Measurements from ENCODE around the gene KCNJ6. TPM values are rescaled to one million over a fixed set of nuclear protein-coding genes. Genes with fewer than 3 reads are reported as not detected.

The KCNJ6 gene
- total RNA-seq, 1 experiment from 2014 or later, result 1.2 TPM

- Histone ChIP-seq H3K27me3 (ENCODE audit: insufficient read depth, low read length) (no peaks in the 10 kb centered on the region), H3K9me3 (ENCODE audit: control insufficient read depth, low read depth, low read length) (no peaks in the 10 kb centered on the region), H3K27ac (ENCODE audit: insufficient read length, low read depth, low read length) (no peak overlapping the region), H2BK20ac (ENCODE audit: low read depth, low read length, poor library complexity, severe bottlenecking) (no peak overlapping the region), H2BK12ac (ENCODE audit: insufficient read length, low read depth, low read length) (no peak overlapping the region), H4K91ac (ENCODE audit: insufficient read length, low read depth, low read length) (no peak overlapping the region), H3T11ph (ENCODE audit: low read length) (no peak overlapping the region), H3K18ac (ENCODE audit: insufficient read length, low read depth, low read length) (no peak overlapping the region), H3K79me2 (ENCODE audit: insufficient read depth, low read length) (no peaks in the 10 kb centered on the region), H3K9ac (ENCODE audit: extremely low read depth, insufficient read length, low read length) (no peak overlapping the region), H3K23me2 (ENCODE audit: insufficient read length, low read depth, low read length, poor library complexity, severe bottlenecking) (no peaks in the 10 kb centered on the region), H4K5ac (ENCODE audit: insufficient read length, low read depth, low read length) (no peak overlapping the region), H3K4me1 (ENCODE audit: insufficient read depth, low read length) (no peaks in the 10 kb centered on the region; the same call in 1 of the 2 replicates), H3K4ac (ENCODE audit: low read depth, low read length) (no peak overlapping the region), H2BK5ac (ENCODE audit: insufficient read length, low read length) (no peak overlapping the region), H2BK15ac (ENCODE audit: low read depth, low read length) (no peak overlapping the region), H3K4me2 (ENCODE audit: insufficient read depth, insufficient read length, low read length) (no peak overlapping the region), H3K23ac (ENCODE audit: insufficient read length, low read depth, low read length) (no peak overlapping the region), H2BK120ac (ENCODE audit: low read depth, low read length, poor library complexity, severe bottlenecking) (no peak overlapping the region), H4K8ac (replicated peaks; ENCODE audit: insufficient read length, low read depth, low read length) (no peak overlapping the region), H2AFZ (ENCODE audit: low read length) (no peak overlapping the region), H3K14ac (ENCODE audit: insufficient read depth, low read length) (no peak overlapping the region), H3K79me1 (ENCODE audit: insufficient read depth, low read depth, low read length, poor library complexity, severe bottlenecking) (no peaks in the 10 kb centered on the region), H3K56ac (ENCODE audit: insufficient read length, low read depth, low read length) (no peak overlapping the region), H4K20me1 (ENCODE audit: control insufficient read depth, insufficient read depth, insufficient read length) (no peaks in the 10 kb centered on the region), H2AK5ac (ENCODE audit: insufficient read length, low read length) (no peak overlapping the region)
- Mint-ChIP-seq H3K36me3 (ENCODE audit: insufficient read depth in 1 of 3, low read depth in 3 of 3) (no peaks in the 10 kb centered on the region), H3K27me3 (ENCODE audit: low read depth) (no peaks in the 10 kb centered on the region; the same call in 1 of the 2 replicates), H3K27ac (peak overlapping the region in 1 of 3 experiments; percentile 76; a peak in 2 of 7 replicates), H3K4me1 (peaks cover 3 to 7% of the 10 kb centered on the region in 2 experiments; a peak in 3 of 4 replicates), H3K4me3 (no peak overlapping the region), H3K9me3 (peaks cover 0 to 3% of the 10 kb centered on the region in 2 experiments; a peak in 1 of 5 replicates)
- WGBS (ENCODE audit: extremely low coverage, insufficient read length, low lambda C conversion rate), result no CpG with 5 or more reads among the region's 5 CpGs
- DNase-seq, result no peak
- no peak for TF ChIP-seq CTCF (conservative IDR thresholded peaks at IDR 0.05)
Measured at GRCh38 chr21:37790905-37791304, 125.4 kb downstream of the KCNJ6 start.

All from H9 (cell line).